Measurements from ENCODE around the gene BTBD2. TPM values are rescaled to one million over a fixed set of nuclear protein-coding genes. Genes with fewer than 3 reads are reported as not detected.

Gene BTBD2
- total RNA-seq, result 80.6 and 82.3 TPM in 2 replicates

- DNase-seq (ENCODE audit: extremely low read depth, low read depth, low spot score), result no peak
Measured at GRCh38 chr19:2015608-2015950, at the start of gene BTBD2. Gene BTBD2, minus strand, starts transcription at chr19:2015714. Its CDS starts 11 bp downstream, at chr19:2015703.

GRCh38 chr19:2064788-2065524 lies 49.4 kb upstream of the BTBD2 start:
- DNase-seq (ENCODE audit: extremely low read depth, low read depth, low spot score), result no peak

- no peak for DNase-seq (ENCODE audit: extremely low read depth, low read depth, low spot score)
Measured at GRCh38 chr19:2064395-2064787, 48.9 kb upstream of the BTBD2 start.

- no peak for DNase-seq (ENCODE audit: extremely low read depth, low read depth, low spot score)
Measured at GRCh38 chr19:2063824-2064223, 48.3 kb upstream of the BTBD2 start.

- no peak for DNase-seq (ENCODE audit: extremely low read depth, low read depth, low spot score)
Measured at GRCh38 chr19:2062770-2063169, 47.3 kb upstream of the BTBD2 start.

GRCh38 chr19:2062389-2062729 lies 46.8 kb upstream of the BTBD2 start:
- DNase-seq (ENCODE audit: extremely low read depth, low read depth, low spot score), result no peak

- peak; percentile 74 for DNase-seq (ENCODE audit: extremely low read depth, low read depth, low spot score)
Measured at GRCh38 chr19:2061495-2062388, 46.2 kb upstream of the BTBD2 start.

- no peak for DNase-seq (ENCODE audit: extremely low read depth, low read depth, low spot score)
Measured at GRCh38 chr19:2060884-2061494, 45.5 kb upstream of the BTBD2 start.

GRCh38 chr19:2059422-2060201 lies 44.1 kb upstream of the BTBD2 start:
- DNase-seq (ENCODE audit: extremely low read depth, low read depth, low spot score), result no peak

- DNase-seq (ENCODE audit: extremely low read depth, low read depth, low spot score), result no peak
Measured at GRCh38 chr19:2058570-2059421, 43.3 kb upstream of the BTBD2 start.

GRCh38 chr19:2057484-2058469 lies 42.3 kb upstream of the BTBD2 start:
- DNase-seq (ENCODE audit: extremely low read depth, low read depth, low spot score), result no peak

- no peak for DNase-seq (ENCODE audit: extremely low read depth, low read depth, low spot score)
Measured at GRCh38 chr19:2056837-2057192, 41.3 kb upstream of the BTBD2 start.

- DNase-seq (ENCODE audit: extremely low read depth, low read depth, low spot score), result no peak
Measured at GRCh38 chr19:2055931-2056836, 40.7 kb upstream of the BTBD2 start.

- DNase-seq (ENCODE audit: extremely low read depth, low read depth, low spot score), result no peak
Measured at GRCh38 chr19:2054763-2055162, 39.2 kb upstream of the BTBD2 start.

GRCh38 chr19:2053601-2054389 lies 38.3 kb upstream of the BTBD2 start:
- no peak for DNase-seq (ENCODE audit: extremely low read depth, low read depth, low spot score)

GRCh38 chr19:2051773-2052704 lies 36.5 kb upstream of the BTBD2 start:
- DNase-seq (ENCODE audit: extremely low read depth, low read depth, low spot score), result no peak
